NCI-H146 (cell line): Measurements from ENCODE around the gene ACVR1.
"Not testable (repeated sequence)": the region's sequence is repeated elsewhere in the genome, so short reads cannot be mapped to it uniquely, and the experiment has no call there.

ENCODE experiments used
- DNase-seq: peaks from one replicate; lab custom pipeline; 2025; lab: John Stamatoyannopoulos, UW

The ACVR1 gene

GRCh38 chr2:157704148-157704547 lies 172.0 kb downstream of the ACVR1 start:
- not testable (repeated sequence) for DNase-seq

- no peak for DNase-seq
Observed at GRCh38 chr2:157699806-157700205, 176.3 kb downstream of the ACVR1 start.

- DNase-seq, result no peak
Observed at GRCh38 chr2:157699009-157699408, 177.1 kb downstream of the ACVR1 start.

GRCh38 chr2:157698430-157698829 lies 177.7 kb downstream of the ACVR1 start:
- DNase-seq, result no peak

GRCh38 chr2:157696036-157696435 lies 180.1 kb downstream of the ACVR1 start:
- DNase-seq, result no peak

- no peak for DNase-seq
Observed at GRCh38 chr2:157692768-157693167, 183.4 kb downstream of the ACVR1 start.

- no peak for DNase-seq
Observed at GRCh38 chr2:157691695-157692094, 184.4 kb downstream of the ACVR1 start.

GRCh38 chr2:157691131-157691530 lies 185.0 kb downstream of the ACVR1 start:
- no peak for DNase-seq
